Measurements from ENCODE around the gene MTA3. TPM values are rescaled to one million over a fixed set of nuclear protein-coding genes. Genes with fewer than 3 reads are reported as not detected.
A peak's percentile ranks its signal among the peaks of the same experiment; 100 is the strongest.

MTA3 gene
- total and polyA plus RNA-seq, 2 of the 8 experiments (the other 6 are each of a cell fraction or from before 2014, with no cell fraction given) = 125 to 184 TPM

GRCh38 chr2:42547014-42547413 is 21.4 kb upstream of the MTA3 start:
- peak overlapping the region; percentile 8 for H3K14ac ChIP-seq (ENCODE audit: insufficient read length)
- no peak overlapping the region for H2BK15ac ChIP-seq (ENCODE audit: low read length)
- POLR2A ChIA-PET (ENCODE audit: partially characterized antibody) = interaction anchor here (0.6 to 2.1 kb wide), 10 partner anchors 10 to 191 kb away, joined by 3 to 6 read pairs (median 3); partner anchors contain the start of gene KCNG3
- H2BK20ac ChIP-seq (ENCODE audit: low read length) = peak overlapping the region; percentile 100
- H2BK12ac ChIP-seq (ENCODE audit: low read depth, low read length) = peak overlapping the region; percentile 95
- H3K27me3 ChIP-seq (replicated peaks in 1 of 4; ENCODE audit: control insufficient read depth in 3 of 4, extremely low read depth in 1 of 4, insufficient read depth in 3 of 4, low read length in 3 of 4) = no peaks in the 10 kb centered on the region
- no peak for FAIRE-seq
- CTCF ChIA-PET (ENCODE audit: partially characterized antibody) = interaction anchor here (0.7 to 1.5 kb wide), 4 partner anchors 8 to 116 kb away, joined by 3 to 7 read pairs (median 4); no protein-coding TSS in a partner anchor
- no peaks in the 10 kb centered on the region for H3K9me3 ChIP-seq (ENCODE audit: insufficient read depth in 2 of 2, low read depth in 1 of 2, low read length in 1 of 2)
- no peak overlapping the region for H2AFZ ChIP-seq (ENCODE audit: low read length)
- peaks cover 4 to 27% (median 14%) of the 10 kb centered on the region in 4 experiments for H3K4me1 ChIP-seq (replicated peaks in 1 of 4; ENCODE audit: control insufficient read depth in 3 of 4, insufficient read depth in 4 of 4, low read length in 3 of 4)
- WGBS, 2 experiments (ENCODE audit: extremely low coverage in 1 of 2, insufficient coverage in 1 of 2, insufficient read length in 1 of 2, insufficient replicate concordance in 2 of 2, low coverage in 1 of 2, low lambda C conversion rate in 2 of 2, missing lambda C conversion rate in 1 of 2) = 73% methylated on average over 9 of the region's 9 CpGs; no CpG with 5 or more reads in 1 of the 2 experiments
- H3K9ac ChIP-seq (replicated peaks in 1 of 4; ENCODE audit: extremely low read depth in 1 of 4, low read depth in 3 of 4, low read length in 3 of 4) = no peak overlapping the region
- no peaks in the 10 kb centered on the region for H3K36me3 ChIP-seq (ENCODE audit: control insufficient read depth in 2 of 4, insufficient read depth in 4 of 4, low read length in 3 of 4)
- H3K4me2 ChIP-seq (ENCODE audit: insufficient read depth in 1 of 2, low read depth in 2 of 2, low read length in 2 of 2) = peak overlapping the region; percentile 46 to 47
- peak overlapping the region in 1 of 4 experiments; percentile 4; a peak in 1 of 8 replicates for H3K4me3 ChIP-seq (ENCODE audit: extremely low read depth in 1 of 4, insufficient read depth in 2 of 4, low read depth in 3 of 4, low read length in 4 of 4)
- H3K79me1 ChIP-seq (ENCODE audit: low read depth, low read length) = no peaks in the 10 kb centered on the region; the same call in 1 of the 2 replicates
- DNase-seq (ENCODE audit: low read depth in 1 of 2, low spot score in 2 of 2) = no peak
- no peaks in the 10 kb centered on the region; a peak in 1 of 4 replicates for H3K79me2 ChIP-seq (ENCODE audit: control insufficient read depth in 1 of 2, insufficient read depth in 2 of 2, low read length in 2 of 2)
- peak overlapping the region; percentile 84 for H4K5ac ChIP-seq (ENCODE audit: insufficient read length, low read depth, low read length)
- H4K91ac ChIP-seq (replicated peaks; ENCODE audit: insufficient read length, low read length) = peak overlapping the region; percentile 75
- H2AK5ac ChIP-seq (ENCODE audit: low read depth, low read length) = peak overlapping the region; percentile 99
- H2BK120ac ChIP-seq (replicated peaks; ENCODE audit: low read depth, low read length) = peak overlapping the region; percentile 94
- H3K23me2 ChIP-seq (ENCODE audit: low read depth, low read length) = peaks cover 2% of the 10 kb centered on the region
- peak overlapping the region; percentile 98 for H2BK5ac ChIP-seq (ENCODE audit: low read depth, low read length)
- peak overlapping the region; percentile 59; the same call in 1 of the 2 replicates for H3K27ac ChIP-seq (ENCODE audit: low read depth, low read length)
- H4K20me1 ChIP-seq (replicated peaks in 1 of 2; ENCODE audit: control insufficient read depth in 1 of 2, insufficient read depth in 2 of 2, low read length in 2 of 2) = no peaks in the 10 kb centered on the region
- H3K4ac ChIP-seq (replicated peaks; ENCODE audit: insufficient read length, low read depth, low read length) = peak overlapping the region; percentile 76
- H3K23ac ChIP-seq (ENCODE audit: insufficient read length) = no peak overlapping the region
- 0 out of 2 replicates have a peak overlapping the region, but pooled peaks have one; percentile 46 for H4K8ac ChIP-seq (ENCODE audit: extremely low read depth, insufficient read depth, low read length)
- no peak overlapping the region for H3K56ac ChIP-seq (replicated peaks; ENCODE audit: insufficient read length, low read depth, low read length)
- H3K18ac ChIP-seq (ENCODE audit: extremely low read depth, low read length) = peak overlapping the region; percentile 79
- TF ChIP-seq POLR2AphosphoS5 (IDR thresholded peaks at IDR 0.05; ENCODE audit: low read depth, low read length) = no peak
- no peak for TF ChIP-seq SP4 (IDR thresholded peaks at IDR 0.05; ENCODE audit: low read length)
- TF ChIP-seq RFX5 (IDR thresholded peaks at IDR 0.05; ENCODE audit: borderline replicate concordance, low read depth, low read length) = no peak
- TF ChIP-seq EZH2 (IDR thresholded peaks at IDR 0.05; ENCODE audit: low read depth, low read length, severe bottlenecking) = no peak
- TF ChIP-seq HDAC2 (IDR thresholded peaks at IDR 0.05; ENCODE audit: borderline replicate concordance in 1 of 2, low read depth in 2 of 2, low read length in 2 of 2) = no peak
- no peak for TF ChIP-seq EGR1 (IDR thresholded peaks at IDR 0.05; ENCODE audit: borderline replicate concordance, low read depth, low read length)
- no peak for TF ChIP-seq NRF1 (IDR thresholded peaks at IDR 0.05; ENCODE audit: low read depth, low read length)
- no peak for TF ChIP-seq SRF (IDR thresholded peaks at IDR 0.05; ENCODE audit: low read depth, low read length)
- TF ChIP-seq TAF7 (optimal IDR thresholded peaks at IDR 0.05; ENCODE audit: borderline replicate concordance, low read depth, low read length) = no peak
- no peak for TF ChIP-seq CTBP2 (IDR thresholded peaks at IDR 0.05; ENCODE audit: borderline replicate concordance, insufficient read depth, insufficient read length, low read length)
- TF ChIP-seq TBP (IDR thresholded peaks at IDR 0.05; ENCODE audit: low read depth, low read length) = no peak
- TF ChIP-seq ATF3 (IDR thresholded peaks at IDR 0.05; ENCODE audit: insufficient read depth, low read depth, low read length) = no peak

Measured in H1 (cell line).